Brain microvascular endothelial cell (primary cell): ENCODE data around the gene CAMSAP3.

Experiments used
- DNase-seq: peaks from one replicate; pipeline ENCODE4 v3.0.0-alpha.2; 2020
- H3K27ac ChIP-seq: fragments of 250-450 bp; sonication (Bioruptor Pico); 2 replicates; pipeline ENCODE4 v1.5.1; 2020; ENCODE audit warnings: mild to moderate bottlenecking, moderate library complexity
- H3K27me3 ChIP-seq: fragments of 250-450 bp; sonication (Bioruptor Pico); replicated peaks from 2 replicates; pipeline ENCODE4 v1.5.1; 2020; ENCODE audit warnings: mild to moderate bottlenecking
- H3K36me3 ChIP-seq: fragments of 250-450 bp; sonication (Bioruptor Pico); replicated peaks from 2 replicates; pipeline ENCODE4 v1.5.1; 2020; ENCODE audit warnings: mild to moderate bottlenecking
- H3K4me3 ChIP-seq: 2 replicates; pipeline ENCODE4 v1.5.1; 2011; ENCODE audit warnings: low read depth, mild to moderate bottlenecking, control low read depth, low read length, moderate library complexity
- in situ Hi-C: cut with HindIII; loops from 2 replicates; pipeline ENCODE4 v1.10.0; 2017; ENCODE audit warnings: low sequenced_read_pairs, low pct_ligation_motif_present
- TF ChIP-seq, protein P1 (sequence below): IDR thresholded peaks from 2 replicates; pipeline ENCODE4 v1.5.1; 2011; ENCODE audit warnings: low read depth, mild to moderate bottlenecking, moderate library complexity, low read length, control low read depth, inconsistent platforms; ENCODE audit errors: missing control alignments

CAMSAP3 gene

DNA sequence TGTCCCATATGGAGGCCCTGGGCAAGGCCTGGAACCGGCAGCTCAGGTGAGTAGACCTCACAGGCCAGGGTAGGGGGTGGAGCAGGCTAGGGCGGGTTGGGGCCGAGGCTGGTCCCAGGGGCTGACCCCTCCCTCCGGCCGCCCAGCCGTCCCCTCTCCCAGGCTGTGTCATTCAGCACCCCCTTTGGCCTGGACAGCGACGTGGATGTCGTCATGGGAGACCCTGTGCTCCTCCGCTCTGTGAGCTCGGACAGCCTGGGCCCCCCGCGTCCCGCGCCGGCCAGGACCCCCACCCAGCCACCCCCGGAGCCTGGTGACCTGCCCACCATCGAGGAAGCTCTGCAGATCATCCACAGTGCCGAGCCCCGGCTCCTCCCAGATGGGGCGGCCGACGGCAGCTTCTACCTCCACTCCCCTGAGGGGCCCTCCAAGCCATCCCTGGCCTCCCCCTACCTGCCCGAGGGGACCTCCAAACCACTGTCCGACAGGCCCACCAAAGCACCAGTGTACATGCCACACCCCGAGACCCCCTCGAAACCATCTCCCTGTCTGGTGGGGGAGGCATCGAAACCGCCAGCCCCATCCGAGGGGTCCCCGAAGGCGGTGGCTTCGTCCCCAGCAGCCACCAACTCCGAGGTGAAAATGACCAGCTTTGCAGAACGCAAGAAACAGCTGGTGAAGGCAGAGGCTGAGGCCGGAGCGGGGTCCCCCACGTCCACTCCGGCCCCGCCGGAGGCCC, 16.0 kb downstream of the CAMSAP3 start:
- TF ChIP-seq, protein P1, sequence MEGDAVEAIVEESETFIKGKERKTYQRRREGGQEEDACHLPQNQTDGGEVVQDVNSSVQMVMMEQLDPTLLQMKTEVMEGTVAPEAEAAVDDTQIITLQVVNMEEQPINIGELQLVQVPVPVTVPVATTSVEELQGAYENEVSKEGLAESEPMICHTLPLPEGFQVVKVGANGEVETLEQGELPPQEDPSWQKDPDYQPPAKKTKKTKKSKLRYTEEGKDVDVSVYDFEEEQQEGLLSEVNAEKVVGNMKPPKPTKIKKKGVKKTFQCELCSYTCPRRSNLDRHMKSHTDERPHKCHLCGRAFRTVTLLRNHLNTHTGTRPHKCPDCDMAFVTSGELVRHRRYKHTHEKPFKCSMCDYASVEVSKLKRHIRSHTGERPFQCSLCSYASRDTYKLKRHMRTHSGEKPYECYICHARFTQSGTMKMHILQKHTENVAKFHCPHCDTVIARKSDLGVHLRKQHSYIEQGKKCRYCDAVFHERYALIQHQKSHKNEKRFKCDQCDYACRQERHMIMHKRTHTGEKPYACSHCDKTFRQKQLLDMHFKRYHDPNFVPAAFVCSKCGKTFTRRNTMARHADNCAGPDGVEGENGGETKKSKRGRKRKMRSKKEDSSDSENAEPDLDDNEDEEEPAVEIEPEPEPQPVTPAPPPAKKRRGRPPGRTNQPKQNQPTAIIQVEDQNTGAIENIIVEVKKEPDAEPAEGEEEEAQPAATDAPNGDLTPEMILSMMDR: no peak
- H3K36me3 ChIP-seq: no peaks in the 10 kb centered on the region
- no peaks in the 10 kb centered on the region for H3K27me3 ChIP-seq
- in situ Hi-C loops: no loop called here
- DNase-seq: no peak
- H3K27ac ChIP-seq: no peak overlapping the region
- H3K4me3 ChIP-seq: no peak overlapping the region

DNA sequence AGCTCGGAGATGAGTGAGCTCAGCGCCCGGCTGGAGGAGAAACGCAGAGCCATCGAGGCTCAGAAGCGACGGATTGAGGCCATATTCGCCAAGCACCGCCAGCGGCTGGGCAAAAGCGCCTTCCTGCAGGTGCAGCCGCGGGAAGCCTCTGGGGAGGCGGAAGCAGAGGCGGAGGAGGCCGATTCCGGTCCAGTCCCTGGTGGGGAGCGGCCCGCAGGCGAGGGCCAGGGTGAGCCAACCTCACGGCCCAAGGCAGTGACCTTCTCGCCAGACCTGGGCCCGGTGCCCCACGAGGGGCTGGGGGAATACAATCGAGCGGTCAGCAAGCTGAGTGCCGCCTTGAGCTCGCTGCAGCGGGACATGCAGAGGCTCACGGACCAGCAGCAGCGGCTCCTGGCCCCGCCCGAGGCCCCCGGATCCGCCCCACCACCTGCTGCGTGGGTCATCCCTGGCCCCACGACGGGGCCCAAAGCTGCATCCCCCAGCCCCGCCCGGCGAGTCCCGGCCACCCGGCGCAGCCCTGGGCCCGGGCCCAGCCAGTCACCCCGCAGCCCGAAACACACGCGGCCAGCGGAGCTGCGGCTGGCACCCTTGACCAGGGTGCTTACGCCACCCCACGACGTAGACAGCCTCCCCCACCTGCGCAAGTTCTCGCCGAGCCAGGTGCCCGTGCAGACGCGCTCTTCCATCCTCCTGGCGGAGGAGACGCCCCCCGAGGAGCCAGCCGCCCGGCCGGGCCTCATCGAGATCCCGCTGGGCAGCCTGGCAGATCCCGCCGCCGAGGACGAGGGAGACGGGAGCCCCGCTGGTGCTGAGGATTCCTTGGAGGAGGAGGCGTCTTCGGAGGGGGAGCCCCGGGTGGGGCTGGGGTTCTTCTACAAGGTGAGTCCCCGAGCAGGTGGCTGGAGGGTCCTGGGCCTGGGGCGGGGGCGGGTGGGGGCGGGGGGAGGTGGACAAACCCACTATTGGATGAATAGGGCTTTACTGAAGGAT, 16.9 kb downstream of the CAMSAP3 start:
- H3K4me3 ChIP-seq: no peak overlapping the region
- no peak overlapping the region for H3K27ac ChIP-seq
- H3K27me3 ChIP-seq: no peaks in the 10 kb centered on the region
- in situ Hi-C loops: no loop called here
- no peak for DNase-seq
- H3K36me3 ChIP-seq: no peaks in the 10 kb centered on the region
- TF ChIP-seq, protein P1: no peak

DNA sequence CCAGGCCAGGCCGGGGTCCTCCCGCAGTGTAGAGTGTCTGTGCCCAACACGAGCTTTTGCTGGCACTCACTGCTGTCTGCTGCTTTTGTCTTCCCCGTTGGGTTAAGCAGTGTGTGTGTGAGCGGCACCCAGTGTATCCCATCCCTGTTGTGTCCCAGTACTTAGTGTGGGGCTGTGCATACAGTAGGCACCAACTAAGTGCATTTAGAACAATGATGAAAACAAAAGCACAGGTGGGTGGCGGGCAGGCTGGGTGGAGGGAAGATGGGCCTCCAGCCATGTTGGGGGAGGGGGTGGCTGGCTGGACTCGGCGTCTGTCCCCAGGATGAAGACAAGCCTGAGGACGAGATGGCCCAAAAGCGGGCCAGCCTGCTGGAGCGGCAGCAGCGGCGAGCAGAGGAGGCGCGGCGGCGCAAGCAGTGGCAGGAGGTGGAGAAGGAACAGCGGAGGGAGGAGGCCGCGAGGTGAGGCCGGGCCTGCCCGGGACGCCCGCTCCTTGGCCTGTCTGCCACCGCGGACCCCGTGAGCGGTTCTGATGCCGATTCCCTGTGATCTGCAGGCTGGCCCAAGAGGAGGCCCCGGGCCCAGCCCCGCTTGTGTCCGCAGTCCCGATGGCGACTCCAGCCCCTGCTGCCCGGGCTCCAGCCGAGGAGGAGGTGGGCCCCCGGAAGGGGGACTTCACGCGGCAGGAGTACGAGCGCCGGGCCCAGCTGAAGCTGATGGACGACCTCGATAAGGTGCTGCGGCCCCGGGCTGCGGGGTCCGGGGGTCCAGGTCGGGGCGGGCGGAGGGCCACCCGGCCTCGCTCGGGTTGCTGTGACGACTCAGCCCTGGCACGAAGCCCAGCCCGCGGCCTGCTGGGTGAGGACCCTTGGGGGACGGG, 19.4 kb downstream of the CAMSAP3 start:
- in situ Hi-C loops: no loop called here

GRCh38 chr19:7617172-7617571, 21.5 kb downstream of the CAMSAP3 start:
- DNase-seq: no peak
- H3K27ac ChIP-seq: no peak overlapping the region
- TF ChIP-seq, protein P1: no peak
- peaks cover 12% of the 10 kb centered on the region for H3K36me3 ChIP-seq
- no peaks in the 10 kb centered on the region for H3K27me3 ChIP-seq
- in situ Hi-C loops: no loop called here
- H3K4me3 ChIP-seq: no peak overlapping the region

More for the DNA sequence above, 19.4 kb downstream of the CAMSAP3 start:
- TF ChIP-seq, protein P1: no peak
- H3K36me3 ChIP-seq: peaks cover 6% of the 10 kb centered on the region
- DNase-seq: no peak
- no peak overlapping the region for H3K4me3 ChIP-seq
- no peak overlapping the region for H3K27ac ChIP-seq
- H3K27me3 ChIP-seq: no peaks in the 10 kb centered on the region

- DNase-seq: no peak
- Histone ChIP-seq H3K4me3 (no peak overlapping the region), H3K27me3 (no peaks in the 10 kb centered on the region), H3K36me3 (peaks cover 18% of the 10 kb centered on the region), H3K27ac (no peak overlapping the region)
- TF ChIP-seq, protein P1: no peak
- in situ Hi-C loops: no loop called here
Measured at GRCh38 chr19:7617735-7618134, 22.1 kb downstream of the CAMSAP3 start.
